Left kidney (tissue), 2 donors: ENCODE measurements around the gene ARL2. TPM values are rescaled to one million over a fixed set of nuclear protein-coding genes. Genes with fewer than 3 reads are reported as not detected.

Experiments used
- DNase-seq: peaks from one replicate; pipeline ENCODE4 v3.0.0-alpha.2; 2013
- polyA plus RNA-seq: library from polyadenylated mRNA; unstranded; fragments of 120-200 nt; gene quantifications from one replicate; pipeline ENCODE4 v1.2.1, GENCODE V29; 2013; ENCODE audit not compliant: insufficient read length

Gene ARL2
- polyA plus RNA-seq, 1 donor = 45.6 TPM

- DNase-seq = no peak
Measured at GRCh38 chr11:65043881-65044501, 30.0 kb downstream of the ARL2 start.

DNA sequence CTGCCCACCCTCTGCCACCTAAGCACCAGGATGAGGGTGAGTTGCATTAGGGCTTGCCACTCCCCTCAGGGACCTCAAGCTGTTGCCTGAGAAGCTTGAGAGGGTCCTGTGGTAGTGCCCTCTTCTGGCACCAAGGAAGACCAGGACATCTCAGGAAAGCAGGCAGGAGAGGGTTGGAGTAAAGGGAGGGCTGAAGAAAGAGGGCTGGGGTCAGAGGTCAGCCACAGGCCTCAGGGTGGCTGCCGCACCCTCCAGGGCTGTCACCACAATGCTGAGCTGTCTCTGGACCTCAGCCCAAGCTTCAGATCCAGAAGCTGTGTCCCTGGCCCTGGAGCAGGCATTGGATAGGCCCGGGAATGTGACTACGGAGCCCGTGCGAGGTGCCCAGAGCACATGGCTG lies 31.1 kb downstream of the ARL2 start:
- no peak for DNase-seq

DNA sequence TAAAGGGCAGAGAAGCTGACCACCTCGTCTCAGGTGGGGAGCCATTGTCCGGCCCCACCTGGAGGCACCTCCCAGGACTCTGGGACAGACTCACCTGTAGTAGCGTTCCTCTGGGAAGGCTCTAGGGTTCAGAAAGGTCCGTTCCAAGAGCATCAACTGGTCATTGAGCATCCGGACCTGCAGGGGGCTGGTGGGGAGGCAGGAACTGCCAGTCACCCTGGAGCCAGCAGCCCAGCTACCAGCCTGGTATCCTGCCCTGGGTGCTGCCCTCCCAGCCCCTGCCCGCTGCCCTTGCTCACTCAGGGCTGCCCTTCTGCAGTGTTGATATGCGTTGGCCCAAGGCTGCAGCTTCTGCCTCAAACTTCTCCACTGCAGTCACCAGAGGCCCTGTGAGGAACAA lies 31.8 kb downstream of the ARL2 start:
- DNase-seq = no peak

- no peak for DNase-seq
Measured at GRCh38 chr11:65047581-65048422, 33.8 kb downstream of the ARL2 start.

- no peak for DNase-seq
Measured at GRCh38 chr11:65051398-65051858, 37.5 kb downstream of the ARL2 start.

- no peak for DNase-seq
Measured at GRCh38 chr11:65053827-65054508, 40.0 kb downstream of the ARL2 start.

DNA sequence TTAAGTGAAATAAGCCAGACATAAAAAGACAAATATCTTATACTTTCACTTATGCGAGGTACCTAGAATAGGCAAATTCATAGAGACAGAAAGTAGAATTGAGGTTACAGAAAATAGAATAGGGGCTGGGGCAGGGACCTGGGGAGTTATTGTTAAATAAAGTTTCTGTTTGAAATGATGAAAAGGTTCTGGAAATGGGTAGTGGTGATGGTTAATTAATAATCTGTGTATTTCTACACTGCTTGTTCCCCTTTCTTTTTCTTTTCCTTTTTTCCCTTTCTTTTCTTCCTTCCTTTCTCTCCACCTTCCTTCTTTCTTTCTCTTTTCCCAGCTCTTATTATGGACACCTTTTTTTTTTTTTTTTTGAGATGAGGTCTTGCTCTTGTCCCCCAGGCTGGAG lies 41.6 kb downstream of the ARL2 start:
- no peak for DNase-seq

DNA sequence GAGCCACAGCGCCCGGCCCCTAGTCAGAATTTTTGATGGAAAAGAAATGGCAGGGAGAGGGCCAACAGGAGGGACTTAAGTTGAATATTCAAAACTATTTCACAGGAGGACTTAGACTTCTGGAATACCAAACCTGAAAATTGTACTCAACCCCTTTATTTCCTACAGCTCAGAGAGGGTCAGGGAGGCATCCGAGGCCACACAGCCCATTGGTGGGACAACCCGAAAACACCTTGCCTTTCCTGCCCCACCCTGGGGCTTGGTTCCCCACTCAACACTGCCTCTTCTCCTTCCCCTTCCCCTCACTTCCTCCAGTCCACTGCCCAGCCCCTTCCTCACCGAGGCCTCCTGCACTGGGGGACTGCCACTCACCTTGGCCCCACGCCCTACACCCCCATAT lies 43.0 kb downstream of the ARL2 start:
- no peak for DNase-seq

DNA sequence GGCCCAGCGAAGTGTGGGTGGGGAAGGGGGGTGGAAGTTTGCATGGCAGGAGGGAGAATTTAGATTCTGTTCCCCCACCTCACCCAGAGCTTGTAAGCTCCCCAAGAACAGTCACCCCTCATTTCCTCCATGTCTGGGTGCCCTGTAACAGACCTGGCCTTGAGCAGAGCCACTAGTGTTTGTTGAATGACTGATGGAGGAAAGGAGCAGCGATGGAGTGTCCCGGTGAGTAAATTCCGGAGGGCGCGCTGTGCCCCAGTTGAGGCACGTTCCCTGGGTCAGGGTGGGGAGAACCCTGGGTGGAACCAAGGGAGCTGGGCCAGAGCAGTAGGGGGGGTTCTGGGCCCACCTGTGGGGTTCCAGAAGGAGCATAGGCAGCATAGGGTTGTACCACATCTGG lies 43.6 kb downstream of the ARL2 start:
- DNase-seq = no peak

DNA sequence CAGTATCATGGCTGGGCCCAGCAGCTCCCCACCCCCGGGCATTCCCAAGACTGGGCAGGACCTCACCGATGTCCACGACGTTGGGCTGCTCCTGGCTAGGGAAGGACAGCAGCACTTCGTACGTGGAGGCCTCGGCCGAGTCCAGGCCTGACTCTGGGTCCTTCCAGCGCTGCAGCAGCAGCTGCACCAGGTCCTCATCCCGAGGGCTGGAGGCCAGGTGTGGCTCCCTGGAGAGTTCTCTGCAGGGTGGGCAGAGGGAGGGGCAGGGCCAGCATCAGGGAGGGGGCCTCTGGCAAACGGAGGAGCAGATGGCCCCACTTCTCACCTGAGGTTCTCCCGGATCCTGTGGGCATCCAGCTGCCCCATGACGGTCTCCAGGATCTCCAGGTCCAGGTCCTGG lies 44.1 kb downstream of the ARL2 start:
- no peak for DNase-seq

- no peak for DNase-seq
Measured at GRCh38 chr11:65058419-65059054, 44.6 kb downstream of the ARL2 start, which contains the start of gene NAALADL1. NAALADL1 (minus strand) TSS chr11:65058553; CDS start chr11:65058521, 32 bp downstream.

DNA sequence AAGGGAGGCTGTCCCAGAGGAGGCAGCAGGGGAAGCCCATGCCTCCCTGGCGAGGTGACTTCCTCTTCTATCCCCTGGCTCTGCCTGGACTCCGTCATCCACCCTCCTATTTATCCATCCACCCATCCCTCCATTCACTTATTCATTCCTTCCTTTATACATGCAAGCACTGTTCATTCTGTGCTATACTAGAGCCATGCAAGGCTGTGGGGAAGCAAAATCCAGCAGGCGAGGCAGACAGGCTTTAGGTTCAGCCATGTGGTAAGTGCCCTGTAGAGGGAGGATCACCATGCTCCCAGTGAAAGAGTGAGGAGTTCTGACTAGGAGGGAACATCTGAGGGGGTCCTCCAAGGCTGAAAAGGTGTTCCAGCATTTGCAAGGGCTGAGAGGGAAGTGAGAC lies 45.6 kb downstream of the ARL2 start:
- DNase-seq = no peak

DNA sequence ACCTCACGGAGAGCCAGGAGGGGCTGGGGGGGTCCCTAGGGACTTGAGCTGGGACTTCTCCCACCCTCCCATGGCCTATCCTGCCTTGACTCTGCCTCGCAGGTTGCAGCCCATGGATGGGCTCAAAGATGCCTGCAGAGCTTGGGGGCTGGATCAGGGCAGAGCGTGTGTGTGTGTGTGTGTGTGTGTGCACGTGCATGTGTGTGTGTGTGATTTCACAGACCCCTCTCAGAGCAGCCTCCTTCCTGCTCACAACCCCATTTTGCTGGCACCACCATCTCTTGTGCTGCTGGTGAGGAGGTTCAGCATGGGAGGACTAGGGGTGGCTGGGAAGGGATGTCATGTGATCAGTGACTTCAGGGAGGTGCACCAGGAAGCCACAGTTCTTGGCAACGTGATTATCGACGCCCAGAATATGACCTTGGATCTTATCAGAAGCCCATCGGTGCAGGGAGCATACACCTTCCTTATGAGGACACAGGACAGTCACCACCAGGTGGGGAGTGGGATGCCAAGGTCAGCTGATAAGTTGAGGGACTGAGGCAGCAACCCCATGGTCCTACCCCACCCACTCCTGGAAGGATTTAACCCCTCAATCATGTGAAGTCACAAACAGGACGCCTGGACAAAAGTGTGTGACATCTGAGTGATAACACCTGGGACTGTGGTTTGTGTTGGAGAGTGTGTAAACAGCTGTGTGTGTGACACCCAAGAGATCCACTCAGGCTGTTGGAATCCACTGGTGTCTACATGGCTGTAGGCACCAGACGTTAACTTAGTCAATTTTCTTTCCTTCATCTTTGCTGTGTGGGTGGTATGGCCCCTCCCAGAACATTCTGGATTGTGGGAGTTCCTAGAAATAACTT lies 46.2 kb downstream of the ARL2 start:
- DNase-seq = no peak

- DNase-seq = no peak
Measured at GRCh38 chr11:65060913-65061408, 47.0 kb downstream of the ARL2 start.

- DNase-seq = no peak
Measured at GRCh38 chr11:65063532-65063931, 49.6 kb downstream of the ARL2 start.

- DNase-seq = no peak
Measured at GRCh38 chr11:65064847-65065240, 50.9 kb downstream of the ARL2 start.

- no peak for DNase-seq
Measured at GRCh38 chr11:65065851-65066250, 51.9 kb downstream of the ARL2 start.

GRCh38 chr11:65066315-65066714 lies 52.4 kb downstream of the ARL2 start:
- no peak for DNase-seq

DNA sequence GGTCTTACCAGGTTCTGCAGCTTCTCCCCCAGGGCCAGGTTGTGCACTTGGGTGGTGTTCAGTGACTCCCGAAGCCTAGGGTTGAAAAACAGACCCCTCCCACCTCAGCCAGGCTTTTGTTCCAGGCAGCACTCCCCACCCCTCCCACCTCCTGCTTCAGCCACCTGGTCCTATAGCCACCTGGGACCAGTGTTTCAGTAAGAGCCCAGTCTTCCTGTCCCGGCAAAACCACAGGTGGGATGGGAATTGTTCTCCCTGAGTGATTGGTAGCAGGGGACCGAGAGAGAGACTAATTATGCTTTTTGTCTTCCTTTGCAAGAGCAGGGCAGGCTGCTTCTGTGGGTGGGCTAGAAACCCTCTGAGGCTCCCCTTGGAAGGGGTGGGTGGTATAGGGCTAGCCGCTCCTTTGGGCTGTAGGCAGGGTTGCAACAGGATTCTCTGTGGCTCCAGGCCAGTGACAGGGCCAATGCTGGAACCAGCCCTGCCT lies 52.9 kb downstream of the ARL2 start:
- DNase-seq = no peak

- DNase-seq = no peak
Measured at GRCh38 chr11:65067446-65067845, 53.5 kb downstream of the ARL2 start.

GRCh38 chr11:65069217-65069616 lies 55.3 kb downstream of the ARL2 start:
- DNase-seq = no peak
